GM12878 (cell line): ENCODE results near the gene HEPACAM. TPM values are rescaled to one million over a fixed set of nuclear protein-coding genes. Genes with fewer than 3 reads are reported as not detected.

Experiments
- ATAC-seq: fragments of 200-7000 bp; cut with Tn5 transposase; 3 replicates; pipeline ENCODE4 v1.9.1; 2020; ENCODE audit warnings: mild to moderate bottlenecking, moderate library complexity
- BruUV-seq: library from RNA; stranded (reverse); fragments of 400-500 nt; replicated peaks from 2 replicates; lab custom pipeline; 2021; lab: Mats Ljungman, UMichigan
- CTCF ChIA-PET: fragments of 300-600 bp; sonication (Branson Sonifier 250); formaldehyde crosslinking; extraction: SDS; loops from one replicate; lab custom pipeline; 2021; ENCODE audit warnings: inconsistent platforms; lab: Yijun Ruan, JAX
- POLR2A ChIA-PET: fragments of 350-600 bp; formaldehyde crosslinking; extraction: SDS; loops from one replicate; lab custom pipeline; 2021; ENCODE audit warnings: inconsistent platforms; lab: Charles Lee
- RAD21 ChIA-PET: fragments of 300-600 bp; sonication (Branson Sonifier 250); formaldehyde crosslinking; loops from one replicate; lab custom pipeline; 2023; ENCODE audit warnings: antibody characterized with exemption; ENCODE audit not compliant: unreplicated experiment; lab: Charles Lee
- SMC1A ChIA-PET: fragments of 300-600 bp; sonication (Branson Sonifier 250); formaldehyde crosslinking; loops from one replicate; lab custom pipeline; 2023; ENCODE audit not compliant: unreplicated experiment, uncharacterized antibody; lab: Charles Lee
- DNase-seq: peaks from one replicate; pipeline ENCODE4 v3.0.0-alpha.2; 2011; ENCODE audit warnings: low read depth, low spot score
- FAIRE-seq: peaks from 3 replicates; lab custom pipeline; 2011; peaks lifted over from hg19 to GRCh38; lab: Jason Lieb, UNC
- H2AFZ ChIP-seq: 2 replicates; pipeline ENCODE4 v1.6.0; 2011; ENCODE audit warnings: low read depth, low read length, control low read depth; ENCODE audit not compliant: control insufficient read depth
- H3K27ac ChIP-seq: 2 replicates; pipeline ENCODE4 v1.5.1; 2011; ENCODE audit warnings: control low read depth; ENCODE audit not compliant: control insufficient read depth, insufficient read depth
- H3K27me3 ChIP-seq, 2 experiments: replicated peaks in 1 of 2; 2 replicates each; pipeline versions ENCODE4 v1.6.0 to v1.6.1; 2011; ENCODE audit warnings: low read length in 1 of 2; ENCODE audit not compliant: control insufficient read depth in 2 of 2, insufficient read depth in 2 of 2
- H3K36me3 ChIP-seq, 2 experiments: 2 replicates each; pipeline ENCODE4 v1.5.1; 2011; ENCODE audit warnings: low read length in 1 of 2; ENCODE audit not compliant: control insufficient read depth in 2 of 2, insufficient read depth in 2 of 2
- H3K4me1 ChIP-seq: 2 replicates; pipeline ENCODE4 v1.6.1; 2011; ENCODE audit warnings: mild to moderate bottlenecking, low read length, moderate library complexity, mixed read lengths; ENCODE audit not compliant: control insufficient read depth, insufficient read depth
- H3K4me2 ChIP-seq: 2 replicates; pipeline ENCODE4 v1.6.0; 2011; ENCODE audit warnings: control low read depth; ENCODE audit not compliant: control insufficient read depth, insufficient read depth
- H3K4me3 ChIP-seq: fragments of 200-600 bp; sonication (generic); 2 replicates; pipeline ENCODE4 v1.5.1; 2016
- H3K79me2 ChIP-seq: 2 replicates; pipeline ENCODE4 v1.6.0; 2011; ENCODE audit warnings: low read length; ENCODE audit not compliant: control insufficient read depth, insufficient read depth
- H3K9ac ChIP-seq: 2 replicates; pipeline ENCODE4 v1.8.0; 2011; ENCODE audit warnings: low read length, control low read depth, mixed read lengths; ENCODE audit not compliant: control insufficient read depth, insufficient read depth
- H3K9me3 ChIP-seq: replicated peaks from 3 replicates; pipeline ENCODE4 v1.5.1; 2011; ENCODE audit warnings: mild to moderate bottlenecking, low read length; ENCODE audit not compliant: control insufficient read depth, insufficient read depth
- H4K20me1 ChIP-seq: 2 replicates; pipeline ENCODE4 v1.6.0; 2011; ENCODE audit not compliant: control insufficient read depth, insufficient read depth
- CBX3 ChIP-seq: fragments of 200-600 bp; sonication (generic); IDR thresholded peaks from 2 replicates; pipeline ENCODE4 v1.6.1; 2016; ENCODE audit warnings: low read depth, borderline replicate concordance
- IKZF1 ChIP-seq: fragments of 450-650 bp; conservative IDR thresholded peaks from 2 replicates; pipeline ENCODE4 v1.6.1; 2017; ENCODE audit warnings: antibody characterized with exemption, mild to moderate bottlenecking
- MTA2 ChIP-seq: fragments of 450-650 bp; IDR thresholded peaks from 2 replicates; pipeline ENCODE4 v1.6.1; 2016; ENCODE audit warnings: low read depth, mild to moderate bottlenecking, moderate library complexity
- MTA3 ChIP-seq: IDR thresholded peaks from 2 replicates; pipeline ENCODE4 v1.6.1; 2012; ENCODE audit warnings: low read length, inconsistent platforms, borderline replicate concordance
- RUNX3 ChIP-seq: IDR thresholded peaks from 2 replicates; pipeline ENCODE4 v1.6.1; 2012; ENCODE audit warnings: low read length, inconsistent platforms
- SMARCA5 ChIP-seq: fragments of 450-650 bp; IDR thresholded peaks from 2 replicates; pipeline ENCODE4 v1.6.1; 2017; ENCODE audit warnings: mild to moderate bottlenecking
- SPI1 ChIP-seq: IDR thresholded peaks from 2 replicates; pipeline ENCODE4 v1.6.1; 2011; ENCODE audit warnings: low read depth, mild to moderate bottlenecking, low read length, moderate library complexity, borderline replicate concordance; ENCODE audit not compliant: insufficient read depth
- TBL1XR1 ChIP-seq: IDR thresholded peaks from 2 replicates; pipeline ENCODE4 v1.6.1; 2012; ENCODE audit warnings: low read depth, low read length, improper control_type of control experiment
- ZSCAN29 ChIP-seq: fragments of 450-650 bp; IDR thresholded peaks from 2 replicates; pipeline ENCODE4 v1.6.1; 2017; ENCODE audit warnings: mild to moderate bottlenecking, moderate library complexity
- WGBS: methylation state at CpG from one replicate; pipeline ENCODE4 v1.1.6; 2016; ENCODE audit warnings: low lambda C conversion rate; ENCODE audit not compliant: insufficient replicate concordance, insufficient coverage; ENCODE audit errors: missing lambda C conversion rate; 5-methylcytosine and 5-hydroxymethylcytosine counted together
- in situ Hi-C: fragments of 300-500 bp; cut with MboI; formaldehyde crosslinking; loops from 9 replicates; pipeline ENCODE4 v1.14.3; 2018; ENCODE audit warnings: mixed read lengths
- intact Hi-C: fragments of 100-400 bp; cut with micrococcal nuclease; formaldehyde crosslinking; loops from one replicate; pipeline ENCODE4 v1.14.2; 2022; ENCODE audit not compliant: unreplicated experiment
- polyA plus RNA-seq, 11 experiments: library from polyadenylated mRNA; depleted of rRNA in 4 of 11; unstranded in 6 of 11; stranded (reverse) in 5 of 11; fragments of >200 nt; fragmentation: Nextera tagmentation in 4 of 11; fragmentation: Illumina TruSeq in 1 of 11; extraction: Ambion mirVana in 4 of 11; extraction: Trizol in 1 of 11; gene quantifications; 1 replicate in 1 of 11; 2 replicates in 10 of 11; pipeline versions ENCODE4 v1.2.1 to v1.2.3, GENCODE V29; 2011 to 2016; ENCODE audit warnings: inconsistent platforms in 2 of 11, missing spikeins in 2 of 11, low read depth in 1 of 11
- total RNA-seq, 4 experiments: library from RNA; depleted of rRNA in 3 of 4; stranded (reverse); fragments of >200 nt in 3 of 4; fragmentation: Illumina TruSeq in 1 of 4; extraction: Trizol in 1 of 4; gene quantifications; 2 replicates each; pipeline versions ENCODE4 v1.2.1 to v1.2.3, GENCODE V29; 2013 to 2021
- TF ChIP-seq, protein P1 (sequence below): IDR thresholded peaks from 2 replicates; pipeline ENCODE4 v1.6.1; 2012; ENCODE audit warnings: low read depth, low read length, improper control_type of control experiment

Gene HEPACAM
- total and polyA plus RNA-seq, 10 of the 15 experiments (the other 5 are each of a cell fraction or from before 2014, with no cell fraction given), result 0.03 TPM; not detected in 9

DNA sequence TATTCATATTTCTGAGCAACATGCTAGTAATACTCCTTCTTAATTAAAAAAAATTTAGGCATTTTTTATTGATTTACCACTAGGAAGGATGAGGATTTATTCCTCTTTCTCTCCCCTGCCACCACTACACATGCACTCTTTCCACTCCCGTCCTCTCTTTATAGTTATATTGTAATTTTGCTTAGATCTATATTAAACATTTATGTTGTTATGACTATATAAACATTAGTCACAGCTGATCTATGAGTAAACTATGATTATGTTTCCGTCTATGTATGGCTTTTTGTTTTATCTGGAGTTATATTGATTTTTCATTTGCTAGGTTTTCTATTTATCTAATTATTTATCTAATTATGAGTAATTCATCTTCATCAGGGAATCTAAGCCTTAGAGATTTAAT is 36.0 kb upstream of the HEPACAM start:
- SMC1A ChIA-PET, result interaction anchor here (1.0 kb wide), 2 partner anchors 144 to 169 kb away, joined by 4 read pairs; no protein-coding TSS in a partner anchor
- no peak for FAIRE-seq
- H3K4me2 ChIP-seq, result no peak overlapping the region
- no peaks in the 10 kb centered on the region for H4K20me1 ChIP-seq
- H3K4me3 ChIP-seq, result no peak overlapping the region
- no peak for ATAC-seq
- no peaks in the 10 kb centered on the region for H3K9me3 ChIP-seq
- in situ Hi-C loops (loop anchor here (25.0 kb wide), 1 partner anchor 915 kb away; the partner anchor contains the start of gene HYLS1), intact Hi-C loops (no loop called here)
- BruUV-seq, result no TSS peak
- no peak overlapping the region for H3K9ac ChIP-seq
- DNase-seq, result no peak
- H3K4me1 ChIP-seq, result no peaks in the 10 kb centered on the region
- no peaks in the 10 kb centered on the region for H3K36me3 ChIP-seq
- CTCF ChIA-PET, result interaction anchor here (0.9 to 5.0 kb wide), 10 partner anchors 8 to 457 kb away, joined by 3 to 44 read pairs (median 4); no protein-coding TSS in a partner anchor
- H3K79me2 ChIP-seq, result no peaks in the 10 kb centered on the region
- no peak overlapping the region for H2AFZ ChIP-seq
- H3K27ac ChIP-seq, result no peak overlapping the region
- RAD21 ChIA-PET, result interaction anchor here (1.2 to 3.4 kb wide), 2 partner anchors 146 to 170 kb away, joined by 3 to 18 read pairs; no protein-coding TSS in a partner anchor
- TF ChIP-seq SMARCA5, result no peak
- no peak for TF ChIP-seq TBL1XR1
- TF ChIP-seq SPI1, result no peak
- TF ChIP-seq, protein P1, sequence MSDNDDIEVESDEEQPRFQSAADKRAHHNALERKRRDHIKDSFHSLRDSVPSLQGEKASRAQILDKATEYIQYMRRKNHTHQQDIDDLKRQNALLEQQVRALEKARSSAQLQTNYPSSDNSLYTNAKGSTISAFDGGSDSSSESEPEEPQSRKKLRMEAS, result no peak
- no peak for TF ChIP-seq CBX3
- TF ChIP-seq ZSCAN29, result no peak
- TF ChIP-seq IKZF1, result no peak
- no peak for TF ChIP-seq RUNX3
- no peak for TF ChIP-seq MTA2
- no peak for TF ChIP-seq MTA3
- 73% methylated on average over 2 of the region's 2 CpGs for WGBS
- POLR2A ChIA-PET, result no interaction called here
- H3K27me3 ChIP-seq, result no peaks in the 10 kb centered on the region
